ENCODE measurements around the gene CAMTA1.

CAMTA1 gene

DNA sequence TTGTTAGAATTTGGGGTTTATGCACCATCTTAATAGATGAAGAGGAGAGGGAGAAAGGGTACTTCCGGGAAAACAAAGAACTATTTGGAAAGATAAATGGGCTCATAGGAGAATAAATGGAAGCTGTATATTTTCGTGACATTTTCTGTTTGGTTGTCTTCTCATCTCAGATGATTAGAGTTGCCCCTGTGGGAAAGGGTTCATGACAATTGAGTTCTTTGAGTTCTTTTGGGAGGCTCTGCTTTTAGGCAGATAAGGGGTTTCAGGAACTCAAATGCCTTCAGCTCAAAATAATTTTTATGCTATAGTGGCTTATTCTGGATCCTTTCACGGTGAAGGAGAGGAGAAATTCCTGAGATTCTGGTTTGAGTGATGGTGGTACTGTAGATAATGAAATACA is 63.6 kb downstream of the CAMTA1 start:
- no peak for DNase-seq (ENCODE audit: low spot score)

DNA sequence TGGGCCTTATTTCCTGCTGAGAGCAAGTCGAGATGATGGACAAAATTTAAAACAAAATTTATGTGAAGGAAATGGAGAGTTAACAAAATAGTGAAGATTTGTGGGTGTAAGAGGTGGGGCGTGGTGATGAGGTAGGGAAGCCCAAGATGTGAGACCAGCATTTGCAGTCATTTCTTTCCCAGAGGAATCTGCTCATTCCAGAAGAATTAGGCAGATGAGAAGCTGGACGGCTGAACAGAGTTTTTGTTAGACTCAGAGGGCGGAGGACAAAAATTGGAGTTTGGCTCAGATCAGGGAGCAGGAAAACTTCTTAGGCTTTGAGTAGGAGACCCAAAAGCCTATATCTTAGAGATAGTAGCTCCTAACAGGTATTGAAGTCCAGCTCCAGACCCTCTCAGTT is 65.3 kb downstream of the CAMTA1 start:
- DNase-seq (ENCODE audit: low spot score), result no peak

DNA sequence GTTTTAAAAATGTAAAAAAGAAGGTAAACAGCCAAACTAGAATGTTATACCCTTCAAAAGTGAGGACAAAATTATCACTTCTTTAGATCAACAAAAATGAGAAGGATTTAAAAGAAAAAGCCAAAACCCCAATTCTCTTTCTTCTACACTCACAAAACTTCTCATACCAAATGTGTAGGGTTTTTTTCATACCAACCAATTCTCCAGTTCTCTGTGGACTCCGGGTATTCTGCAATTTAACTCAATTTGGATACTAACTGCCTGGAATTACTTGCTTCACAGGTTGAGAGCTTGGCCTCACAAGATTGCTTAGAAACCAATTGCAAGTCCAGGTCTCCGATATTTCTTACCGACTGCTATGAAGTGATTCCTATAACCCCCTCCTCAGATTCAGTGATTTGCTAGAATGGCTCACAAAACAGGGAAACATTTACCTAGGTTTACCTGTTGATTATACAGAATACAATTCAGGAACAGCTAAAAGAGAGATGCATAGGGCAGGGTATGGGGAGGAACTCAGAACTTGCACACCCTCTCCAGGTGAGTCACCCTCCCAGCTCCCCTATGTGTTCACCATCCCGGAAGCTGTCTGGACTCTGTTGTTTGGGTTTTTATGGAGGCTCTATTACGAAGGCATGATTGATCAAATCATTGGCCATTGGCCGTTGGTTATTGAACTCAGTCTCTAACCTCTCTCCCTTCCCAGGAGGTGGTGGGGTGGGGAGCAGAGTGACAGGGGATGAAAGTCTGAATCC is 67.1 kb downstream of the CAMTA1 start:
- no peak for DNase-seq (ENCODE audit: low spot score)

DNA sequence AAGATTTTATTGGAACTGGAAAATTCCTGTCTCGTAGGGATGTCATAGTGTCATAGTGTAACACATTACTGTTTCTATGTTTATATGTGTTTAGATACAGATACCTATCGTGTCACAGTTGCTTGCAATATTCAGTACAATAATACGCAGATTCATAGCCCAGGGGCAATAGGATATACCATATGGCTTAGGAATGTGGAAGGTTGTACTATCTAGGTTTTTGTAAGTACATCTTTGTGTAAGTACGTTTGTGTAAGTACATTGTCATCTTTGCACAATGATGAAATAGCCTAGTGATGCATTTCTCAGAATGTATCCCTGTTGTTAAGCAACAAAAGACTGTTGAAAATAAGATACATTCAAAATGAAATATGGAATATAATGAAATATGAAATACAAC is 68.9 kb downstream of the CAMTA1 start:
- DNase-seq (ENCODE audit: low spot score), result no peak

DNA sequence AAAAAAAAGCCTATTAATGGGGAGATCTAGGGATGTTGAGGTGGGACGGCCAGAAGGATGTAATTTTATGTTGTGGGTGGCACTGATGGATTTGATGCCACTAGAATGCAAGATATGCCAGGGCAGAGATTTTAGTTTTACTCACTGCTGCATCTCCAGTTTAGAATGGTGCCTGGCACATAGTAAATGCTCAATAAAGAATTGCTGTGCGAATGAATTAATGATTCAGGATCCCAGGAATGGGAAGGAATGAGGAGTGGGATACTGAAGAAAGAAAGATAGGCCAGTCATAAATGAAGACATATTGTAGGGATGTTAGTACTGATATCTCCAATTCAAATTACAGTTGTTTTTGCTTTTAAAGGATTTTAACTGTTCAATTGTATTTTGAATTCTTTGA is 72.6 kb downstream of the CAMTA1 start:
- DNase-seq (ENCODE audit: low spot score), result no peak

DNA sequence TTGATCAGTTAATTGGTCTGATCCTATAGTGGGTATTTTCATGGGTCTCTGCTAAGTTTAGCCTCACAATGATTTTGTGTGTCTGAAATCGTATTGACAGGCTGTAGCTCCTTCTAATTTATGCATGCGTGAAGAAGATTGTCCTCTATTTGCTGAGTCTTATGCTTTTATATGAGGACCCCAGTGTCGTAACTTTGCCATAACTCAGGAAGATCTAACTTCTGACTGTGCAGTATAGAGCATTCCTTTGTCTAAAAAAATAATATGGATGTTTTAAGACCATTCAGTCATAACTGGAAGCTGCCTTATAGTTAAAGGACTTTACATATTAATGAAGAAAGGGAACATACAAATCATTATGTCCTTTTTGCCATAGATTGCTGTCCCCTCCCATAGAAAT is 73.3 kb downstream of the CAMTA1 start:
- DNase-seq (ENCODE audit: low spot score), result no peak

DNA sequence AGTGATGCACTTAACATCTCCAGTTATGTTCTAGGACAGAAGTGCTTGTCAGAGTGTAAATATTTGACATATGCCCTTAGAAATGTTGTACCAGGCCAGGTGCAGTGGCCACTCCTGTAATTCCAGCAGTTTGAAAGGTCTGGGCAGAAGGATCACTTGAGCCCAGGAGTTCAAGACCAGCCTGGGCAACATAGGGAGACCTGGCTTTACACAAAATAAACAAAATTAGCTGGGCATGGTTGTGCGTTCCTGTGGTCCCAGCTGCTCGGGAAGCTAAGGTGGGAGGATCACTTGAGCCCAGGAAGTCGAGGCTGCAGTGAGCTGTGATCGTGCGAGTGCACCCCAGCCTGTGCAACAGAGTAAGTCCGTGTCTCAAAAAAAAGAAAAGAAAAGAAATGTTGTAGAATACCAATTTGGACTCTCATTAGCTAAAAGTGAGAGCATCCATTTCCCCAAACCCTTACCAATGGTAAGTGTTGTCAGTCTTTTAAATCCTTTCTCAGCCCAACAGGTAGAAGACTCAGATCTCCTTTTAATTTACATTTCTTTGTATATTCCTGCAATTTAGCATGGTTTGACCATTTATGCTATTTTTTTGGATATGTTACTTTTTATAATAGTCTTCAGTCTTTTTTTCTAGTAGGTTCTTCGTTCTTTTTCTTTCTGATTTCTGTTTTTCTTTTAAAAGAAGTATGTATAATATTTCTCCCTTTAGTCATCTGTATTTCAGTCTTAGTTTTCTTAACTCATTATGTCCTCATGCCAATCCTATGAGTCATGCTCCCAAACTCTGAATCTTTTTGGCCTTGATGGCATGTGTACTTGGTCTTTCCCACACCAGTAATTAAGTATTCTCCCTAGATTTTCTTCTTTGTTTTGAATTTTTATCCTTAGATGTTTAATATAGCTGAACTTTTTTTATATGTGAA is 74.4 kb downstream of the CAMTA1 start:
- peak; percentile 83 for DNase-seq (ENCODE audit: low spot score)

DNA sequence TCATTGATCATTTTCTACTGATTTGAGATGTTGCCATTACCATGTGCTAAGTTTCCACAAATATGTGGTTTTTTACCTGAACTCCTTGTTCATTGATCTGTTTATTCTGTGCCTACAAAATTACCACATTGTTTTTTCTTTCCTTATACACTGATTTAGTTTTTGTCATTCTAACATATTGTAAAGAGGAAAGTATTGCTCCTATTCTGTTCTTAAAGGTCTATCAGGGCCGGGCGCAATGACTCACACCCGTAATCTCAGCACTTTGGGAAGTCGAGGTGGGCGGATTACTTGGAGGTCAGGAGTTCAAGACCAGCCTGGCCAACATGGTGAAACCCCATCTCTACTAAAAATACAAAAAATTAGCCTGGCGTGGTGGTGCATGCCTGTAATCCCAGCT is 75.1 kb downstream of the CAMTA1 start:
- no peak for DNase-seq (ENCODE audit: low spot score)

DNA sequence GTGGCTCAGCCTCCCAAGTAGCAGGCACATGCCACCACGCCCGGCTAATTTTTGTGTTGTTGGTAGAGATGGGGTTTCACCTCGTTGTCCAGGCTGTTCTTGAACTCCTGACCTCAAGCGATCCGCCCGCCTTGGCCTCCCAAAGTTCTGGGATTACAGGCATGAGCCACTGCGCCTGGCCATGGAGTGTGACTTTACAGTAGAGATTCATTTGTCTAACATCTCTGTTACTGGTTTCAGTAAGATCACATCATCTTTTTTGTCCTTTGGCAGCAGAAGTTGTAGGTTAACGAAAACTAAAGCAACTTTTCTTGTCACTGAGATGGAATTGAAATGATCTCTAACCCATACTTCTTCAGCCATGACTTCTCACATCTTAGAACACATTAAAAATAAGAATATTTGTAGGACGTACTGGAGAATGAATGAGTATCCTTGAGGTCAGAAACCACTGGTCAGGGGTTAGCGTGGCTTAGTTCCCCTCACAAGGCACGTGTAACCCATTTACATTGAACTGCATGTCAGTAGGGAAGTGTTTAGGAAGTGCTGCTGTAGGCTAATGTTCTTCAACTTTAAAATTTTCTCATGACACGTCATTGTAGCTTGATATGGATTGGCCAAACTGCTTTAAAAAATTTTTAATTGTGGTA is 75.9 kb downstream of the CAMTA1 start:
- no peak for DNase-seq (ENCODE audit: low spot score)

DNA sequence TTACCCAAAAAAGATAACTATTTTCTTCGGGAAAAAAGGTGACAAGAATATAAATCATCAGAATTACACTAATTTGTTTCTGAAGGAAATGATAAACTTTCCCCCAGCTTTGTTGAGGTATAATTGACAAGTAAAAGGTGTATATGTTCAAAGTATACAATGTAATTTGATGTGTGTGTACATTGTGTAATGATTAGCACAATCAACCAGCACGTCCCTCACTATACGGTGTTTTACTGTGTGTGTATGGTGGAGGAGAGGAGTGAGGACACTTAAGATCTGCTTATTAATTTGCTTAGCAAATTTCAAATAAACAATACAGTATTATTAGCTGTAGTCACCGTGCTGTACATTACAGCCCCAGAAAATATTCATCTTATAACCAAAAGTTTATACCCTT is 77.7 kb downstream of the CAMTA1 start:
- no peak for DNase-seq (ENCODE audit: low spot score)

DNA sequence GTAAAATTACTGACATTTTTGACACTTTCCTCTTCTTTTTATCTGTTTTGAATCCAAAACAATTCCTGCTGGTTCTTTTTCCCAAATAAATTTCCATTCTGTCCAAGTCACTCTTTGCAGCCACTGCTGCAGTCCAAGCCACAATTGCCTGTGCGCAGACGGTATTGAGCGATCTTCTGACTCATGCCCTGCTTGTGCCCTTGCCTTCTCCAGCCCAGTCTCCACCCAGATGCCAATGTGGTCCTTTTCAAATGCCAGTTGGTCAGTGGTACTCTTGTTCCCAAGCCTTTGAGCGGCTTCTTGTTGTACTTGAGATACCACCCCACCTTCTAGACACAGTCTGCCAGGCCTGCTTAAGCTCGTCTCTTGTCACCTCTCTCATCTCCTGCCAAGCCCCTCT is 78.9 kb downstream of the CAMTA1 start:
- no peak for DNase-seq (ENCODE audit: low spot score)

DNA sequence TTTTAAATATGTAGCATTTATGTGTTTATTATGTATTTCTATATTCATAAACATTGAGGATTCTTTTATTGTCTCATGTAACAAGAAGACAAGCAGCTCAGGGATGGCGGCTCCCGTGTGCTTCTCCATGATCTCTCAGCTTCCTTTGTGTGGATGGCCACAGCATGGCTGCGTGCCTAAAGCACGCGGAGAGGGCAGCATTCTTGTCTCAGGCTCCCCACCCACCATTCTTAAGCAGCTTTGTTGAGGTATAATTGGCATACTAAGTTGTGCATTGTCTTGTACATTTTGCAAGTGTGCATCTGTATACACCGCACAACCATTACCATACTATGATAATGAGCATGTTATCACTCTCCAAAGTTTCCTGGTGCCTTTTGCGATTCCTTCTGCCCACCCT is 81.6 kb downstream of the CAMTA1 start:
- DNase-seq (ENCODE audit: low spot score), result no peak

DNA sequence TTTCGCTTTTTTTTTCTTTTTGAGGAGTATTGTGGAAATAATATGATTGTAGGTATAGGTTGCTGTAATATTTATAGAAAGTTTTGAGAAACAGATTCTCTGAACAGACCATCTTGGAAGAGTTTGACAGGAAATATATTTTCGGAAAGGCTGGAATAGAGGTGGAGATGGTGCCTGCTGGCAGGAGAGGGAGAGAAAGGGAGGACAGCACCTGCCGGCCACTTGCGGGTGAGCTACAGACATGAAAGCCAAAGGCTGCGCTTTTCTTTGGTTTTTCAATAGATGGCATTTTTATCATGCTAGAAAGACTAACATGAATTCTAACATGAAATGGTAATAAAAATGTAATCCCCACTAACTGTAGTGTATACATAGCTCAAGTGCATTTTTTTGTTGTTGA is 82.1 kb downstream of the CAMTA1 start:
- no peak for DNase-seq (ENCODE audit: low spot score)

DNA sequence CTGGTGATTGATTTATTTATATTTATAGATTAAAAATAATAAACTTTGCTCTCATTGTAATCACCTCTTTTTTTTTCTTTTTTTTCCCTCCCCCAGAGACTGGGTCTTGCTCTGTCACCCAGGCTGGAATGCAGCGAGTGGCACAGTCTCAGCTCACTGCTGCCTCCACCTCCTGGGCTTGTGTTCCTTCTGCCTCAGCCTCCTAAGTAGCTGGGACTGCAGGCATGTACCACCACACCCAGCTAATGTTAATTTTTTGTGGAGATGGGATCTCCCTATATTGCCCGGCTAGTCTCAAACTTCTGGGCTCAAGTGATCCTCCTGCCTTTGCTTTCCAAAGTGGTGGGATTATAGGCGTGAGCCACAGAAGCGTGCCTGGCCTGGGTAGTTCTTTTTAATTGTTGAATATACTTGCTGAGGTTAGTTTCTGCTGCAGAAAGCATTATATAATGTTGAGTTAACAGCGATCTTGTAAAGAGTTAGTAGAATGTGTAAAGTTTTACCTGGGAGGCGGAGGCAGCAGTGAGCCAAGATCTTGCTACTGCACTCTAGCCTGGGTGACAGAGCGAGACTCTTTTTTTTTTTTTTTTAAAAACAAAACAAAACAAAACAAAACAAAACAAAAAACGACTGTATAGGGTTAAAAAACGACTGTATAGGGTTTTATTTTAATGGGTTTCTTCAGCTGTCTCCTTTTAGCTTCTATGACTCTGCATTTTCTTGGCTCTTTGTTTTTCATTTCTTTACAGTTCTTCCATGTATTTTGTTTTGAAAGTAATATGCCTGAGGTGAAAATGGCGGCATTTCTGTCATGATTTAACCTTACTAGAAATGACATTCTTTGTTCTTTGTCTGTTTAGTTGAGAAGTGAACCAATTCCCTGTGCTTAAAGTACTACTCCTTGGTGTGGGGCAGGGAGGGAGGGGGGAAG is 82.7 kb downstream of the CAMTA1 start:
- no peak for DNase-seq (ENCODE audit: low spot score)

DNA sequence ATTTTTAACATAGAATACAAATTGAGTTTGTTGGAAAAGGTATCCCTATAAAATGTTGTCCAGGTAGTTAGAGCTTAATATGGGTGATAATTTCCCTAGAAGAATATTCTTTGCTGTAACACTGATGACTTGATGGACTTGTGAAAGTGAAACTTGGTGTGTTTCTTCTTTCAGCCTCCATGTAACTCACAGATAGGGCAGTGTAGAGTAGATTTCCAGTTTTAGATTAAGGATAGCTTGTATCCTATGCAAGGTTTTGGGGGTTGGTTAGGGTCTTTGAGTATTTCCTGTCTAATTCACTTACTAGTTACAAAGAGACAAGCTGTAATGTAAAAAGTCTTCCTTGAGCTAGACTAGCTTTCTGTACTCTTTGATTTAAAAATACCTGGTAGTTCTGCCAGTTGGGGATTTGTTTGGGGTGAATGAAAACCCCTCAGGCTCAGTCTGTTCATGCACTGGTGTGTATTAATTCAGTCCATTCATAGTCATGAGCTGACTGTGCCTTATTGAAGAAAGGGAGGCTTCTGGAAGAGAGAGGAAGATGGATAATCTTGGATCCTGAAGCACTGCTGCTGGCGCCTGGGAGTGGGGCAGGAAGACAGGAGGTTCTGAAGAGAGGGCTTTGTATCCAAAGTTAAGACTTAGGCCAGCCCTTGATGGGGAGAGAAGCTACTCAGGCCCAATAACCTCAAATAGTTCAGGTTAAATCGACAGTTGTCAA is 83.6 kb downstream of the CAMTA1 start:
- no peak for DNase-seq (ENCODE audit: low spot score)

DNA sequence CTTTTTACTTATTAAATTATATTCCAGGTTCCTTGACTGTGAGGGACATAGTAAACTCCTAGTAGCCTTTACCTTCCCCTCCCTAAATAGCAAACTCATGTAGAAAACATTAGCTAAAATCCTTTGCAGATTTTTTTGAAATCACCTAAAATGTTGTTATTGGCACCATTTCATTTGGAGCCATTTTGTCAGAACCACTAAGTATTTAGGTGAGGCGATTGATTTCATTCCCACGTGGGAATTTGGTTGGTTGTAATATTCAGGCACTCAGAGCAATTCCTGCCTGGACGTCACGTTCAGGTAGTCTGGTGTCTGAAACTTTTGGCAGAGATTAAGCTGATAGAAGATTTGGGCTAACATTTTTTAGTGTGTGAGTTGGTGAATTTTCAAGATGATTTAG is 84.3 kb downstream of the CAMTA1 start:
- no peak for DNase-seq (ENCODE audit: low spot score)

DNA sequence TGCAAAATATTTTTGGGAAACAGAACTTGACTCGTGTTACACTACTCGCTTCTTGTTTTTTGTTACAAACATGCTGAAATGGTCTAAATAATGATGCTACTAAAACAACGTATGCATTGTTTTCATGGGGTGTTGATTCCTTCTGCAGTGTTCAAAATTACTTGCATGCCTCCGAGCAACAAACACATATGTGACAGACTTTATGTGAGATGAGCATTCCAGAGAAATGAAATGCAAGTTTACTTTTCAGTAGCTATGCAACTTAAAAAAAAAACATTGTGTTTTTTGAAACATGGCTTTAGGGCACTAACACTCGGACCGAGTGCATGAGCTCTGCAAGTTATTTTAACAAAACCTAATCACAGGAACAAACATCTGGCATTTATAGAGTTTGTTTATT is 84.8 kb downstream of the CAMTA1 start:
- no peak for DNase-seq (ENCODE audit: low spot score)

DNA sequence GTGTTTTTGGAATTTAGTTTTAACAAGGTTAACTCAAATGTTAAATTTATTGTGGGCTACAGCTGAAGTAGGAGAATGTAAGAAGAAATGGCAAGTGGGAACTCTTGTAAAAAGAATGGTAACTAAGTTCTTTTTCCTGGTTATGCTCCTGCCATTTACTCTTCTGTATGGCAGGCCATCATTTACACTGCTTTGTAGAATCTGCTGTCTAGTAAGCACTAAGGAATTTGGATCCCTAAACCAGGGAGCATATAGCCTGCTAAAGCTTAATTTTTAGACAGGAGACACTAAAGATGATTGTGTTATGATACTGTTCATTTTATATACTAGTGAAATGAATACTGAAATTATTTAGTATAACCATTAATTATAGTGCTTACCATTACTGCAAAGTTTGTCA is 85.3 kb downstream of the CAMTA1 start:
- no peak for DNase-seq (ENCODE audit: low spot score)

DNA sequence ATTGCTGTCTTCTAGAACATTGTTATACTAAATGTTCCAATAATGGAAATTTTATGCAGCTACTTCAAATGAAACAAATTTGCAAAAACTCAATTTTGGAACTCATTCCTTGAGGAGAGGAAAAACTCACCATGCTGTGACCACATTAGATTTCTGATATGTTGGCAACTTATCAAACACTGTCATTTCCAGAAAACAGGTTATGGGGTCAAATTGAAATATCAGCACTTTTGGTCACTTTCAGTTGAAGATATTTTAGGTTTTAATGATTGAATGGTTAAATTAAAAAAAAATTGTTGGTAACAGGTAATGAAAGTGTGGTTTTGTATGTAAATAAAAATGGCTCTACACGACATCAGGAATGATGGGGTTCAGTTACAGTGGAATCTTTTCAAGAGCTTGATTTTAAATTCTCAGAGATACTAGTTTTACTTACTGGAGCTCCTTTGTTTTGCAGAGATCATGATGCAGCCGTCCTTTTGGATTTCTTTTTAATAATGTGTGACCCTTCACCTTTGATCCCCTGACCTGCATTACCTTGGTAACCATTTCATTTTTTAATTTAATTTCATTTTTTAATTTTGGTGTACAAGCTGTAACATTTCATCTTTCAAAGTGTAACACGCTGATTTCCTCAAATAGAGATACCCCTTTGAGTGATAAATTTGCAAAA is 86.2 kb downstream of the CAMTA1 start:
- no peak for DNase-seq (ENCODE audit: low spot score)

DNA sequence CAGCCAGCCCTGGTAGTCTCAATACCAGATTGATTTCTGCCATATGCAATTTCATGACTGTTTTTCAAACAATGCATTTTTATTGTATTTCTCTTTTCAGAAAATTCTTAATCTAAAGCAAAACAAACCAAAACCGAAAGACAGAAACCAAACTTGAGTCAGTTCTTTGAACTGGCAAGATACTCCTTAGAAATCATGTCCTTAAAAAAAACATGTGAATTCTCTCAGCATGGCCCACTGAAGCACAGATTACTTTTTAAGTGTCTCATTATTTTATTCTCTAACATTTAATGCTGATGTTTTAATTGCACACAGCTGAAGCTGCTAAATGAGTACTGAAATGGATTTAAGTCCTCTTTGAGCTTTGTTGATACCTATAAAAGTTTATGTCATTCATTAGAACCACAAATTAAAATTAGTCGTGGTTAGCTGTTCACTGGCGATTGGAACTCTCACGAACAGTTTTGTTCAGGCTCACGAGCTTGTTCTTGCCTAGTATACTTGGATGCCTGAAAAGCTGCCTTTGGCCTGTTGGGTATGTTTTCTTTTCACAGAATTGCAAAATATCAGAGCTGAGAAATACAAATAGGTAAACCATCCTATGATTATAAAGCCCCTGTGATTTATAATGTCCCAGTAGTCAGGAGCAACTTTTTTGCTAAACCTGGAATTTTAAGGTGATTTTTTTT is 87.5 kb downstream of the CAMTA1 start:
- no peak for DNase-seq (ENCODE audit: low spot score)

Data from RKO (cell line).